Stimulated activated CD8-positive, alpha-beta memory T cell treated with anti-CD3 and anti-CD28 coated beads, Interleukin-12 subunit alpha, Interleukin-12 subunit beta, amount 100 ng/mL, for 1 hour (primary cell): Measurements from ENCODE around the gene CEP128.

ENCODE experiments used
- DNase-seq: peaks from one replicate; pipeline ENCODE4 v3.0.0-alpha.2; 2020; ENCODE audit warnings: low read depth

Gene CEP128

DNA sequence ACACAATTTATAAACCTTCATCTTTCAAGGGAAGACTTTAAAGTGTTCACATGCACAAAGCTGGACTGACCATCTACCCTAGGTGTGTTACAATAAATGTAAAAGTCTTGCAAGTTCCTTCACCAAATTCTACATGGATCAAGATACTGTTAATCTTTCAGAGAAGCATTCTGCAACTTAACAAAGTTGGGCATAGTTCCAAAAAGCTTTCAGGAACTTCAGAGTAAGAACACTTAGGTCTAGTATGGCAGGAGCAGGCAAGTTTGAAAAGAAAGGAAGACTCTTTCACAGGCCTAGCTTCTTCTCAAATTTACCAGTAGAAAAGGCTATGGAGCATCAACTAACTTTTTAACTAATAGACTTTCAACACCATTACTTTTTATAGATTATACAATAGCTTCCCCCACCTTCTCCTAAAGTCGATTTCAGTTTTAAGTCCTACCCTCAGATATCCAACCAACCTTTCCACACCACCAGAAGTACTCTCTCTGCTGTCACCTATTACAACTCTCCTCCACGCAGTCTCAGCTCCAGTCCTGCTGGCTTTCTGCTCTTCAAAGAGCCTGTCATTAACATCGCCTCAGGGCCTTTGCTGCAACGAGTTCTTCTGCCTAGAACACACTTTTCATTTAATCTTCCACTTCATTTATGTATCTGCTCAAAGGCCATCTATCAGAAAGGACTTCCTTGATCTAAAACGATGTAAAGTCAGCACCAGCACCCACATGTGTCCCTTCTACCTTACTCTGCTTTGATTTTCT lies 333.9 kb downstream of the CEP128 start:
- DNase-seq: no peak

DNA sequence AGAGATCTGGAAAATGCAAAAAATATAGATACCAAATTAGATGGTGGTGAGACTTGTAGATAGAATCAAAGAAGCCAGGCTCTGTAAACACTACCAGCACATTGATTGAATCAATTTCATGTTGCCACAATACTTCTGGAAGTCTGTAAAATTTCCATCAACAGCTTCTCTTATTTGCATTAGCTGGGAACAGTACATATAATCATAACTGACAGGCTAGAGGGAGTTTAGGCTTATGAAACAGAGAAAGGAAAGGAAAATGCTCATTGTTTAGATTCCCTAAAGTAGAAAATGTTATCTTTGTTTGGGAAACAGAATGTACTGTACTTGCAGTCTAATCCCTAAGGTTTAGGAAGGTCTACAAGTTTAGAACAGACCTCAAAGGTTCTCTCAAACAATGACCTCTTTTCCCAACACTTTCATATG lies 335.2 kb downstream of the CEP128 start:
- DNase-seq: no peak

DNA sequence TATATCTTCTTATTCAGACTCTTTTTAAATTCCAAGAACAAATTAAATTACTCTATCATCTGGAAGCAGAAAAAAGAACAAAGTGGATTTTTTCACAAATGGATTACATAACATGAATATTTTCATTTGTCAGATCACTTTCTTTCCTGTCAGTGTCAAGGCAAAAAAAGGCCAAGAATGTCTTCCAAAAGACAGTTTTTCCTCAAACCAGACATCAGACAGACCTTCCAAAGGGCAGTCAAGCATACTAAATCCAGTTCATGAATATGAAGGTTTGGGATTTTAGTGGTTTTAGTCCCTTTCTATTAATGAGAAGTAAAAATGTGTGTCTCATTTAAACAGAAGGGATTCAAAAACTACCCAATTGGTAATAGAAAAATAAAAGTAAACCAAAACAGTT lies 336.0 kb downstream of the CEP128 start:
- no peak for DNase-seq

DNA sequence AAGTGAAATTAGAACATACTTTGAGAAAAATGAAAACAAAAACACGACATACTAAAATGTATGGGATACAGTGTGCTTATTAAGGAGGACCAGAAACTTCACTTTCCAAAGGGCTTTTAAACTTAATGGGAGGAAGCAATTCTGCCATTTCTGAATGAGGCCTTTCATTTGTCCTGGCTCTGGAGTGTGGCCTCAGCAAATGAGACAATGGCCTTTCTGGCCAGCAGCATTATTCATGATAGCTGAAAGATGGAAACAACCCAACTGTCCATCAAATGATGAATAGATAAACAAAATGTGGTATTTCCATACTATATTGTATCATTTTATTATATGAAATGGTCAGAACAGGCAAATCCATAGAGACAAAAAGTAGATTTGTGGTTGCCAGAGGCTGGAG lies 338.6 kb downstream of the CEP128 start:
- DNase-seq: no peak

DNA sequence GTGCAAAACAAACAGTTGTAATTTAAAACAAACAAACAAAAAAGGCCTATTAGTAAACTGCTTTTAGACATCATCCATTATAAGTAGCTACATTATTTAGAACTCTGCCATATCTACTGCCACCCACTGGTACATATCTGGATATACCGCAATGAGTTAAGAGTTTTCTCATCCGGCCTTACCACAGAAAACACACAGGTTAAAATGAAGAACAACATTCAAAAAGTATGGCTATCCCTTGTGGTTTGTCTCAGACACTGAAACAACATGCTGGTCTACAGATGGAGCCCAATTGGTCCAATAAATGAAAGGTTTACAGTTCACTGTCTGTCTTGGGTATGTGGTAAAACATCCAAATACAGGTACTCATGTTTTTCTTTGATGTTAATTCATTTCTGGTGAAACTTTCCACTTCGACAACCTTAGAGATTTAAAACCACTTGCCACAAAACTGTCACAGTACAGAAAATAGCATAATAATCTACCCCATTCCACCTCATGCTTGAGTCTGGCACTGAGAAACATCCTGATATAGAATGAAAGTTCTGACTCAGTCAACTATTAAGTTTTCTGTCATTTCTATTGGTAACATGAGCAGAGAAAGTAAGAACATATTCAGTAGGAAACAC lies 354.3 kb downstream of the CEP128 start:
- DNase-seq: no peak

DNA sequence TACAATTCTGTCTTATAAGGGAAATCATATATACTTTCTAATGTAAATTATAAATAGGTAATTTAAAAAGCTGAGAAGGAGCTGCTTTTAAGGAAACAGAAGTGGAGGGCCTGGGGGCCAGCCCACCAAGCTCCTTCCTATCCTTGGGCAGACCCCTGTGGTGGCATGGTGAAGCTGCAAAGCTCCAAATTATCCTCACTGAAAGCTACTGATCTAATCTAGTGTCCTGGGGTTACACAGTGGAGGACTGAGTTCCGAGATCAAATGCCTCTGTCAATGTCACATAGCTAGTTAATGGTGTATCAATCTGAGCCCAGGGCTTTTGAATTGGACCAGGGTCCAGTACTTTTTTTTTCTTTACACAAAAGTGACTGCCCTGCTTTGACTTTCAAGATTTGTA lies 355.4 kb downstream of the CEP128 start:
- no peak for DNase-seq

DNA sequence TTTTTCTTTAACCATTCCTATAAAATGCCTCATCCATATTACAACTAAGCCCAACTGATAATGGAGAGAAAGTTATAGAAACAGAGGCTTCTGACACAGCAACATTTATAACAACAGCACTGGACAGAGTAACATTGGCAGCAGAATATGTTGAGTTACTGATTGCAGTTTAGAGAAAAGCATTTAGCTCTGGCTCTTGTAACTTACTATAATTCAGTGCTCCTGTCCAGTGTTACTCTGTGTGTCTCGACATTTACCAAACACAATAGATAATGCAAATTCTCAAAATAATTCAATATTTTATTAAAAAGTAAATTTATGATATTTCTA lies 356.1 kb downstream of the CEP128 start:
- DNase-seq: no peak

DNA sequence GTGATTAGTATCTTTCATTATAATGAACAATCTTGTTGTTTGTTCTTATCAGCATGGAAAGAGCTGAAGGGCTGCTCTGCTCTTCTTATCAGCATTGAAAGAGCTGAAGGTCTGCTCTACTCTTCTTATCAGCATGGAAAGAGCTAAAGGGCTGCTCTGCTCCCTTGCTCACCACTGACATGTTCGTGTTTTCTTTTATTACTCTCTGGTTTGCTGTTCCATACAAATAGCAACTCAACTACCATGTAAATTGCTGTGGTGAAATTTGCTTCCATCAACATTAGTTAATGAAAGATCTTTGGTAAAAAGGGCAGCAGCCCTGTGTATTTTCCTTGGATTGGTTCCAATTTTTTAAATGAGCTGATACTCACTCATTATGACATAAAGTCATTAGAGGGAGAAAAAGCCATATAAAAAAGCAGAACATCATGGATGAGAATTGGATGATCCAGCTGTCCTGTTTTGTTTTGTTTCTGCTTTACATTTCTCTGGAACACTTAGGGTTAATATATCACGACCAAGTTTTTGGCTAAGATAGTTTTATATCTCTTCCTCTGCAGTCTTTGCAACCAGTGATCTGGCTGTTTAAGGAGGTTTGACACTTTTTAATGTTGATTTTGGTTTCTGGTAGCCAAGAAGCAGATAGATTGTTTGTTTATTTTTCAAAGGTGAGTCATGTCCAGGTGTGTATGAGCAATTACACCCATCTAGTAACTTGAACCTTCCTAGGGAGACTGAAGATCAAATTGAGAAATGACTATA lies 356.6 kb downstream of the CEP128 start:
- DNase-seq: no peak

DNA sequence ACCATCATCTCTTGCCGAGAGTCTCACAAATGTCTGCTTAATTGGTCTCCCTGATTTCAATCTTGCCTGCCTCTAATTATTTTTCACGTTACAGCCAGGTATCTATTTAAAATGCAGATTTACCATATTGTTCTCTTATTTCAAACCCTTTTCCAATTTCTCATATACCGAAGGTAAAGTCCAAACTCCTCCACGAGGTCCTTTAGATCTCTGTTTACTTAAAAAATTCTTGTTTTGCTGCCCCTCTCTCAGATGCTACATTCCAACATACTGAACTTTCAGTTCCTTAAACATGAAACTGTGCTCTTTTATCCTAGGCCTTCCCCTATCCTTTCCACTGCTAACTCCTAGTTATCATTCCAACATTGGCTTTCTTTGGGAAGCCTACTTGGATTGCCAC lies 363.9 kb downstream of the CEP128 start:
- DNase-seq: no peak

DNA sequence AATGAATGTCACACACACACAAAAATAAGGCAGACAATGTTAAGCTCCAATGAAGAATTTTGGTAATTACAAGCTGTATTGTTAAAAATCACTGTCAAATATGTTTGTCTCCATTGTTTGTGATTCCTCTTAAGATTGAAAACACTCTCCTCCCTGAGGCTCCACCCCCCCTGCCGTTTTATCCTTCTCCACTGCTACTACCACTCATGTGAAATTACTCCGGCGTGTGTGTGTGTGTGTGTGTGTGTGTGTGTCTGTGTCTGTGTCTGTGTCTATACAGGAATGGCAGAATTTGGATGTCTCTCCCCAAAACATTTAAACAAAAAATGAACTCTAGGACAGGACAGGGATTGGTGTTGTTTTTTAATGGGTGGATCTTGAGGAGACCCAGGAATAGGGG lies 365.1 kb downstream of the CEP128 start:
- DNase-seq: no peak

DNA sequence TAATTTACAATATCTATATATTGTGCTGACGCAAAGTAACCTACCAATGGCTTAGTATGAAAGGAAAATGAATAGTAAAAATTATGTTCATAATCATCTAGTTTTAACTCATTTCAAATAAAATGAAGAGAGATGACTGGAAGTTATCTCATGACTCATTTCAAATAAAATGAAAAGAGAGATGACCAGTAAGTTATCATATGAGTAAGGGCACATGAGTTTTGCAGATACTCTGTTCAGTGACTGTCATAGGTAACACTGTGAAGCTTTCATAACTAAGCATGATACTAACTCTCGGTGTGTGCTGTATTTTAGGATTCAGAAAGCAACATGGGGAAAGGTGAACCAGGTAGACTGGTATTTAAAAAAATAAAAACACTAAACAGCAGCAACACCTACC lies 365.8 kb downstream of the CEP128 start:
- DNase-seq: no peak

DNA sequence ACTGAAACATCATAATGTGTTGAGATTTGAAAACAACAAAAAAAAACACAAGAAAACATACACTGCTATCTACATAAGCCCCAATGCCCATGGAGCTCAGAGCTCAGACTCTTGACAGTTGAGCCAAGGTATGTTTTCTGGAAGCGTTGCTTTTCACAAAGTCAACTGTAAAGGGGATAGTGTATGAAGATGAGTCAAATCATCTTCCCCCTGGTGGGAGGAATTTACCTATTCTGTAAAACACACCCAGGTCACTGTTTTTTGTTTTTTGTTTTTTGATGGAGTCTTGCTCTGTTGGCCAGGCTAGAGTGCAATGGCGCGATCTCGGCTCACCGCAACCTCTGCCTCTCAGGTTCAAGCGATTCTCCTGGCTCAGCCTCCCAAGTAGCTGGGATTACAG lies 368.9 kb downstream of the CEP128 start:
- no peak for DNase-seq

DNA sequence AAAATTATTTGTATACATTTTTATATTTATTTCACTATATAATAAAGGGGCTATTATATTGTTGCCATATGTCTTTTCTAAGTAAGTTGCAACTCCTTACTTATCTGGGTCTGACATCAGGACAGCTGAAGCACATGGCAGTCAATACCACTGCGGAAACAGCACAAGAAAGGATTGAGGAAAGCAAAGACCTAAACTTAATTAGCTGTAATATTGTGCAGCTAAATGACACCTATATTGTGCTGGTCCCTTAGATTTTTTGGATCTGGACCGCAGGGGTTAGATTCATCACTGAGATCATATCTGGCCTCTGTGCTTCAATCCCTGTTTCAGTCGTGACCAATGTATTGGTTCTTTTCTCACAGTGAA lies 370.6 kb downstream of the CEP128 start:
- no peak for DNase-seq

DNA sequence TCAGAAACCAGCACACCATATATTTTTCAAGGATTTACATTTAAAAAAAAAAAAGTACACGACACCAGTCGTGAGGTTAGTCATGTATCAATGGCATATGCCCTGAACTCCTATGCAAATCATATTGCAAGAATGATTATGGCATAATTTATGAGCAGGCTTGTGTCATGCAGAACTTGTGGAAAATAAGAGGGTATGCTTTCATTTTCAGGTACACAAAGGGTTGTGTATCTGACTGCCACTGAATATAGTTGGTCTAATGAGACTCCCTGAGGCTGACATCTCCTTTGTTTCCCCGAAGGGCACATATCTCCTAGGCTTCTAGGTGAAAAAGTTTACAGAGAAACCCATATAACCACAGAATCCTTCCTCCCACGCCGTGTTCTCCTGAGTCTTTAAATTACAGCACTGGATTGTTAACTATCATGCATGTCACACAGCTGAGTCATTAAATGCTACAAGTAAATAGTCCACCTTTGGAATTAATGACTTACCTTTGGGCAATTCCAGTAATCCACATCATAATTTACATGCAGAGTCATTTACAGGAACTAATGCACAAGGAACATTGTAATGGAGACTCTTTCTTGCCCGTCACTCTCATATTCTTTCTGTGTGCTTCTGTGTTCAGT lies 373.5 kb downstream of the CEP128 start:
- no peak for DNase-seq

DNA sequence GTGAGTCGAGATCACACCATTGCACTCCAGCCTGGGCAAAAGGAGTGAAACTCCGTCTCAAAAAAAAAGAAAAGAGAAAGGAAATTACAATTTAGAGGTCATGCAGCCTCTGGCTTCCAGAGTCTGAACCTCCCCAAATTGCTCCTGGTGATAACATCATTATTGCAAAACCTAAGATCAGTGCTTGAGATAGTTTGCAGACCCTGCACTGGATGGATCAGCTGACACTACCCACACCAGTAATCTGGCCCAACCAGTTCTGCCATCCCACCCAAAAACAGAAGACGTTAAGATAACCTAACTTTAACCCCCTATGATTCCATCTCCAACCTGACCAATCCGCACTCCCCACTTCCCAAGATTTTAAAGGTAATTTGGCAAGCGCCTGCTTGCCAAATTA lies 376.5 kb downstream of the CEP128 start:
- no peak for DNase-seq

DNA sequence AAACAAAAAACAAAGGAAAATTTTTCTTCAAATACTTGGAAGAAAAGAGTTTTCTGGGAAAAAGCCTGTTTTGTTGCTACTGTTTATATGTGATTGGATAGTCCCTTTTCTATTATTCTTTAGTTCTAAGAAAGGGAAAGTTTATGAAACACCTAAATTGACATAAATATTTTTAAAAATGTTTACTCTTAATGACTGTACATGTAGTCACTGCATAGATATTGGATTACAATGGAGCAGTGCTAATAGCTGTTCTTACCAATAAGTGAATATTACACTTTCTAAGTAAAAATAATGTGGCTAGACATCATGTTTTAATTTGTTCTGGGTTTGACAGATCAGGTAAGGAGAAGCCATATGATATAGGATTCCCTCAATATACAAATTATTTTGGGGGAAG lies 377.5 kb downstream of the CEP128 start:
- no peak for DNase-seq

DNA sequence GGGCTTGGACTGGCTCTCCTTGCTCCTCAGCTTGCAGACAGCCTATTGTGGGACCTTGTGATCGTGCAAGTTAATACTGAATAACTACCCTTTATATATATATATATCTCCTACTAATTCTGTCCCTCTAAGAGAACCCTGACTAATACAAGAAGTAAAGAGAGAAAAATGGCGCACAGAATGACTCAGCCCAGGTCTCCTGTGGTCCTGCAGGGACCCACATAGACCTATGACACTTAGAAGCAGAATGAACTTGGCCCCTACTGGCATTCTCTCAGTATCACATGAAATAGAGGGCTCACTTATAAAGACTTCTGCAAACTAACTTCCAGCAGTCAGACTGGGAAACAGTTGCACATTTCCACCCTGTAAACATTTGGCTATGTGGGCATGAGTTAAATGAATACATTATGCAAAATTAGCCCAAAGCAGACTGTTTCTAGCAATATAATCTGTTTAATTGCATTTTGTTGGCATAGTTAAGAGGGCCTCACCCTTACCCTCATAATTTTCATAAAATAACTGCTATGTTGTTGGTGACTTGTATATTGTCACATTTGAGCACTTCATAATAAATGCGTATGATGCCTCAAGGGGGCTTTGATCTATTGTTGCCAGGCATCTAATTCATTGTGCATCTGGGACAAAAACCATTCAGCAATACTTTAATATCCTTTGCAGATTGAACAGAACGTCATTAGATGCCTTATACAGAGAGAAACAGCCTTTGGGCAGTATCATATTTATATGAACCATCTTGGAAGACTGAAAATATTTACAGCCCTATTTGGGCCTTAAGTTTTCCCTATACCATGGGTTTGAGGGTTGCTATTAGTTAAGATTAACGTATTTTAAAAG lies 380.5 kb downstream of the CEP128 start:
- DNase-seq: no peak

DNA sequence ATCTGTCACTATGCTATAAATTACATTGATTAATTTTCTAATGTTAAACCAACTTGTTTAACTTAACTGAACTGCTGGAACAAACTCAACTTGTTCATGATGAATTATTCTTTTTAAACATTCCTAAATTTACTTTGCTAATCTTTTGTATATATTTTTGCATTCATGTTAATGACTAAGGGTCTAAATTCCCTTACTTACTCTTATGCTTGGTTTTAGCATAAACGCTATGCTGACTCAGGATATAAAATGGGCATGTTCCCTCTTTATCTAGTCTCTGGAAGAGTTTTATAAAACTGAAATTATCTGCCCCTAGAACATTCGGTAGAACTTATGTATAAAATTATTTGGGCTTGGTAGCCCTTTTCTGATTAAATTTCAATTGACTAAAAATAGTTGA lies 387.4 kb downstream of the CEP128 start:
- DNase-seq: no peak

DNA sequence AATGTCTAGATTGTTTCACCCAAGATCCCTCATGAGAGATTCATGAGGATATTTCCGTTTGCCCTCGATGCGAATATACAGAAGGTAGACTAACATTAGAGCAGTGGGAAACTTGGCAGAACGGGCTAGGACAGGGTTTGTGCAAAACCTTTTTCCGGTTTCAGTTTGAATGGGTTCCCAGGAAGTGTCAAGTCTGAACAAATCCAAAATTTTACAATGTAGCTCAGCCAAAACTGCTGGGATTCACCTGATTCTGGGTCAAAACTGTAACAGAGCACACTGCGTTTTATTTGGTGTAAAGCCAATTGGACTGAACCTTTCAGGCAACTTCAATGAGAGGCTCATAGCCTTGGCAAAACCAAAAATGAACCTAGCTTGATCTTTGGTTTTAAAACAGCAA lies 392.4 kb downstream of the CEP128 start:
- no peak for DNase-seq

DNA sequence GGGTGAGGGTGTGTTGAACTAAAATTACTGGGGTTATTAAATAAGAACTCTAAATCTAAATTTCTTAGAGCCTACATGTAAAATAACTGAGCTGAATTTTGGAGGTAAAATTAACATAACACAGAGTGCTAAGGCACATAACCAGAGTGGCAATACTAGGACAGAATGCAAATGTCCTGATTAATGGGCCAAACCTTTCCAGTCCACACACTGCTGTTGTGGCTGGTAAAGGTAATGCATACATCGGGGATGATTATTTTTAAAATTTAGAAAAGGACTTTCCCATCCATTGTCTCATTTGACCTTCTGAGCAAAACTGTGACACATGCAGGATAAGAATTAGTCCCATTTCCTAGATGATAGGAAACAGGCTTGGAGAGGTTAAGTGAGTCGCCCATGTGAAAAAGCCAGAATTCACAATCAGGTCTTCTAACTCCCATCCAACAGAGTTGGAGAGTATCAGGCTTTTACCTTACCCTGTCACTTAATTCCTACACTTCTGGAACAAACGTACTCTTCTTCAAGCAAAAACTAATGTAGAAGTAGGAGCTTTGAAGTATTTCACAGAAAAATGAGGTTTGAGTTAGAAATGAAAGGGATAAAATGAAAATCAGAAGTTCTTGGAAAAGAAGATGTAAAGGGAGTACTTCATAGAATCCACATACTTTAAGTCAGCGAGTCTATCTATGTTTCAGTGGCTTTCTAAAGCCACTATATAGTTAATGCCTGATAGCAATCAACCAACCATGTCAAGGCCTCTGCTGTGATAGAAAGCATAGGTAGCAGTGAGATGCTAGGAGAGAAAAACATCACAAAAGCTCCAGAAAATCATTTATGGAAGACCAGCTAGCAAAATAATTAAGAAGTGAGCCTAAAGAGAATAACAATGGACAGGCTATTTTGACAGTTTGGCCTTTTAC lies 395.3 kb downstream of the CEP128 start:
- no peak for DNase-seq

DNA sequence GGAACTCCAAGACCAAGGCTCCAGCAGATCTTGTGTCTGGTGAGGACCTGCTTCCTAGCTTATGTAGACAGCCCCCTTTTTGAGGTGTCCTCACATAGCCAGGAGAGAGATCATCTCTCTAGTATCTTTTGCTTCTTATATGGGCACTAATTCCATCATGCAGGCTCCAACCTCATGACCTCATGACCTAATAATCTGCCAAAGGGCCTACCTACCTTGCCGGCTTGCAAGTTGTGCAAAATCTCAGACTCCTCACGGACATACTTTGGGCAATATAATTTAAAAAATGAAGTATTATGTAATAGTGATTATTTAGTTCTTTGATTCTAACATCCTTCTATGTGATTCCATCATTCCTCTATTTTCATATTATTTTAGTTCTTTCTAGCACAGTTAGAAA lies 397.2 kb downstream of the CEP128 start:
- DNase-seq: no peak
